ENCODE data around the gene PTPN4. TPM values are rescaled to one million over a fixed set of nuclear protein-coding genes. Genes with fewer than 3 reads are reported as not detected.

Gene PTPN4
- total RNA-seq, 1 experiment from 2014 or later = 69.3 TPM

GRCh38 chr2:119731983-119732382 lies 27.7 kb upstream of the PTPN4 start:
- no peak for DNase-seq (ENCODE audit: low spot score)

DNA sequence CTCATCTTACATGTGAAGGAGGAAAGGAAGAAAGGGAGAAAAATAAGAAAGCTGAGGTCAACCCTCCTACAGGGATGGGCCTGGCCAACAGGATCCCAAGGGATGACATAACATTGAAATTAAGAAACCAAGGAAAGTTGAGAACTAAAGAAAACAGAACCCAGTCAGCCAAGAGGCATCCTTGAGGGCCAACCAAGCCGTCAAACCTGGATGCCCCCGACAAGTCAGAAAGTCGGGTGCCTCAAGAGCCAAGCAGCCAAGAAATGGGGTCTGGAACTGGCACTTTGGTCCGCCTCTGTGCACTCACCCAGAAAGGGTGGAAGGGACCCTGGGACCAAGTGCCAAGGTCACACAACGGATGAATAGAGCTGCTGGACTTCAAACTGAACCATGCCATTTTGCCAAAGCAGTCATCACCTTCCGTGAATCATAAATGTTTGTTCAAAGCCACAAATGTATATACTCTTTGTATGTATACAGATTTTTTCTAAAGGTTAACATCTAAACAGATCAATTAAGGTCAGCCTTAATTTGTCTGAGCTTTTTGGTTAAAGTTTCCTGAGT lies 27.0 kb upstream of the PTPN4 start:
- no peak for DNase-seq (ENCODE audit: low spot score)

- DNase-seq (ENCODE audit: low spot score) = no peak
Measured at GRCh38 chr2:119734047-119734446, 25.7 kb upstream of the PTPN4 start.

DNA sequence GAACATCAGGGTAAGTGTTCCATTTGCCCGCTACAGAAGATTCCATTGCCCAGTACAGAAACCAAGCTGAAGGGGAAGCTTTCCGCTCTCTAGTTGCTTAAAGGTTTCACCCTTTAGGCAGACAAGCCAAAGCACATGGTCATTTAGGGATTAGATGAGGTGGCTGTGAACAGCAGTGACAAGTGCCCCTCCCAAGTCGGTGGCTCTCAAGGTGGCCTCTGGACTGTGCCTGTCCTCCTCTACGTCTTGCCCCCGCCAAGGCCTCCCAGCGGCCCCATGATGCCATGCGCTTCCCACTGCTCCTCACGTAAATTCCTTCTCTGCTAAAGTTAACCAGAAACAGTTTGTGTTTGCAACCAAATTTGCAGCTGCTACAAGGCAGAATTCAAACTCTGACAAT lies 24.2 kb upstream of the PTPN4 start:
- no peak for DNase-seq (ENCODE audit: low spot score)

DNA sequence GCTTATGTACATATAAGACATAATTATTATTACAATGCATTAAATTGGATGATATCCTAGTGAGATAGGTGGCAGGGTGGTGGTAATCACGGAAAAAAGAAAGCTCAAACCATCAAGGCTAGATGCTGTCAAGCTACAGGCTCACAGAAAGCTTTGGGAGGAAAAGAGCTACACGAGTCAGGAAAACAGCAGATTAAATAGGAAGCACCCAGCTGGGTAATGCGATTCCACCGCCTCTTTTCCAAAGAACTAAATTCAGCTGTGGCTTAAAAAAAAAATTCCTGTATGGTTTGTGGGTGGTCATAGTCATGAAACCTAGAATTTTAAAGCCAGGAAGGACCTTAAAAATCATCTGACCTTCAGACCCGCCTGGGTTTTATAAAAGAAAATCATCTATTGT lies 23.7 kb upstream of the PTPN4 start:
- DNase-seq (ENCODE audit: low spot score) = no peak

- no peak for DNase-seq (ENCODE audit: low spot score)
Measured at GRCh38 chr2:119739580-119740255, 20.0 kb upstream of the PTPN4 start.

- no peak for DNase-seq (ENCODE audit: low spot score)
Measured at GRCh38 chr2:119741001-119741400, 18.7 kb upstream of the PTPN4 start.

DNA sequence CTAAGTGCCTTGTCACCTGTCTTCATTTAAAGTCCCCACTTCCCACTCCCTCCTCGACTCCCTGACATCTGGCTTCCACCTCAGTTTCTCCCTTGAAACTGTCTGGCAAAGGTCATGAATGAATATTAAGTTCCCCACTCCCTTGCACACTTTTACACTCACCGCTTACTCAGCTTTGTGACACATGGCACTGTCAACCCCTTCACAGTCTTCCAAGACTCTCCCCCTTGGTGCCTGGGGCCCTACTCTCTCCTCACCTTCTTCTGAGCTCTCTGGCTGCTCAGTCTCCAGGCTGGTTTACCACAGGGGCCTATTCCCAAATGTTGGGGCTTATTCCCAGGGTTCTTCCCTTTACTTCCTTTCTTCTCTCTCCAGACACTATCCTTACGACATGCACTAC lies 17.9 kb upstream of the PTPN4 start:
- no peak for DNase-seq (ENCODE audit: low spot score)

DNA sequence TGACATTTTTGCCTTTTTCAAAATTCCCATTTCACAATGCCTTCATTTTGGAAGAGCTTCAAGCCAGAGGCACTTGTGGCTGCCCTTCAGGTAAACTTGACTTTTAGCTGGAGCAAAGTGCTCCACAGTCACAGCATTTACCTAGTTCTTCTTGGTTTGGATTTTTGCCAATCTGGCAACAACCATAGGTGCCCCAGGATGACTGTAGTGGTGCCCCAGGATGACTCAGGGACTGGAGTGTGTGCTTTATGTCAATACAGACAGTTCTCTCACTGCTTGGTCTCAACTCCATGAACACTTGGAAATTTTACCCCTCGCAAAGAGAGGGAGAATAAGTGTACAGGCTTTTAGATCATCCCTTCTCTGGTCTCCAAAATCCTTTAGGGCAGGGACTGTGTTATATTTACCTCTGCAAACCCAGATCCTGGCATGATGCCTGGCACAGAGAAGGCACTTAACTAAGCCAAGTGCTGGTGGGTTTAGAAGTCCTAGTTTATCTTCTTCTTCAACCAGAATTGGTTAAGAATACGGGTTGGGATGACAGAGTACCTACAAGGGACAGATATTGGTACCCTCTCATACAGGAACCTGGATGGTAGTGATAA lies 15.3 kb upstream of the PTPN4 start:
- peak; percentile 70 for DNase-seq (ENCODE audit: low spot score)

GRCh38 chr2:119745566-119745965 lies 14.2 kb upstream of the PTPN4 start:
- DNase-seq (ENCODE audit: low spot score) = no peak

DNA sequence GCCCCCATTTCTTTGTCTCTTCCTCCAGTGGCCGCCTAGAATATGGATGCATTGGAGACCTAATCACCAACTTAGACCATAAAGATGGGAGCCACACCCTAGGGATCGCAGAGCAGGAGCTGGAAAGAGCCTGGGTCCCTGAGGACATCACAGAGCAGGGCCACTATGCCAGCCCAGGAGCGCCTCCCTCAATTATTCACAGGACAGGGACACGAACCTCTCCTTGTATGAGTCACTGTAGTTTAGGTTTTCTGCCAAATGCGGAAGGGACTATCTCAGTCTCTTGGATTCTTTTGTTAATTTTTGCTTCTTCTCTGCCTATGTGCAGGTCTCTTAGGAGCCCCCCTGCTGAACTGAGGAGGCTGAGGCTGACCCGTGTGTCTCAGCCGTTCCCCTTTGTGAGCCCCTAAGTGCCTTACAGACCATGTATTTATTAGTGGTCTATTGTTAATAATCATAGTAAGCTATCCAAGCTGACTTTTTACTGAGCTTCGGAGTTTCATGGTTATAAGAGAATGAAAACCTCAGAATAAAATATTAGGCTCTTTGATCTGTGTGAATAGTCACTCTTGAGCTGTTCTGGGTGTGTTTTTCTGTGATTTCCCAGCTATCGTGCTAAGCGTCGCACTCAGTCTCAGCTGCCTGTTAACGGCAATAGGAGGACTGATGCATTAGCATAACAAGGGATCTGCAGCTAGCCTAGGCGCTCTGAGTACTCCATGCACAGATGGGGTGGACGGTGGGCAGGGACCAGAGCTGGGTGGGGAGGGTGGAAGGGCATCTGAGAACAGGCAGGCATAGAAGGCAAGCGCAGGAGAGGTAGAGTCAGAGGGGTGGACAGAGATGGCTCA lies 12.7 kb upstream of the PTPN4 start:
- no peak for DNase-seq (ENCODE audit: low spot score)

DNA sequence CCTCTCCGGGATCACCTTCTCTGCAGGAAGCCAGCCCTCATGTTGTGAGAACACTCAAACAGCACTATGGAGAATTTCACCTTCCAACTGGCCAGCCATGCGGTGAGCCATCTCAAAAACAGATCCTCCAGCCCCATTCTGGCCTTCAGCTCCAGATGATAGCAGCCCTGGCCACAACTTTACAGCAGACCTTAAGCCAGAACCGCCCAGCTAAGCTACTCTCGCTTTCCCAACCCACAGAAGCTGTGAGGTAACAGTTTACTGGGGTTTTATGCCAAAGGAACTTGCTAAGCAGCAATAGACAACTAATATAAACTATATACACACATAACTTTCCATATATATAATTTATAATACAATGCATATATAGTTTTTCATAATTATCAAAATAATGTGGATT lies 11.6 kb upstream of the PTPN4 start:
- no peak for DNase-seq (ENCODE audit: low spot score)

- DNase-seq (ENCODE audit: low spot score) = no peak
Measured at GRCh38 chr2:119749477-119750012, 10.2 kb upstream of the PTPN4 start.

DNA sequence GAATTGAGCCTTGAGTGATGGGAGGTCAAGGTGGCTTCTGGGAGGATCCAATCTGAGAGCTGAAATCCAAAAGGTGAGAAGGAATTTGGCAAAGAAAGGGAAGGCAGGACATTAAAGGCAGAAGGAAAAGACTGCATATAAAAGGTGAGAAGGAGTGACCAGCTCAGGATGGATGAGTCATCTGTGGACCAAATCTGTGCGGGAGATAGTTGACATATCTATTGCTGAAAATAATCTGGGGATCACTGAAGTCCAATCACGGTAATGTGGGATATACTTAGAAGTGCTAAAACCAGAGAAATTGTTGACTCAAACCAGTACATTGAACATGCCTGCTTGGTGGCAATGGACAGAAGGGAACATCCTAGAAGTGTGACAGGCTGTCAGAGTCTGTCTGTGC lies 8.0 kb upstream of the PTPN4 start:
- DNase-seq (ENCODE audit: low spot score) = no peak

DNA sequence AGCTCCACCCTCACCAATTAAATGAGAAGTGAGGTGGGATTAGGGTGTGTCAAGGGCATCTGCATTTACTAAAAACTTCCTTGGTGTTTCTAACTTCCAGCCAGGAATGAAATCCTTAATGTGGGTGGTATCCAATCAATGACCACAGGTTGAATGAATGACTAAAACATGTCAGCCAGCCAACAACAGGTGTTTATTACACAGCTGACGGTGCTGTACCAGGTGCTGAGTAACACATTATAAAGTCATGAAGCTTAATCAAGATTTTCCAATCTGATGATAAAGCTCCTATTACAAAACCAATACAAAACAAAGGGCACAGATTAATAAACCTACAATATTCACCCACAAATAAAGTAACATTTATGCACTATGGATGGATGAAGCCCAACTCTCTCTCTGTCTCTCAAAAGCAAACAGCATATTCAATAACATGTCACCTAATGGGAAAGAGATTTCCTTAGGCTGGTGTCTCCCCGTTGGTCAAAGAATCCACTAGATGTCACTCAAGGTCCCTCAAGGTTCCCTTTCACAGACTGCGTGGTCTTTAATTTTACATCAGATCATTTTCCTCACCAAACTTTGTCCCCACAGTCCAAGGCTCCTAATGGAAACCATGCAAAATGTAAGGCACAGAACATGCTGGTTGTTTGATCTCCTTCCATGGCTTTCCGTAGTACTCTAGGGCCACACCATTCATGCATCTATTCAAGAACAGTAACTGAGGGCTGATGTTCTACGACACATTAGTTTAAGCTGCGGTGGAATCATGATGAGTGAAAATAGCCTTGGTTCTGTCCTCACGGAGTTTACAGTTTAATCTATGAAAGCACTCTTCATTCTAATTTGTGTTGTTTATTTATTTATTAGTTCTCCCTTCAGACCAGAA lies 6.4 kb upstream of the PTPN4 start:
- peak; percentile 72 for DNase-seq (ENCODE audit: low spot score)

DNA sequence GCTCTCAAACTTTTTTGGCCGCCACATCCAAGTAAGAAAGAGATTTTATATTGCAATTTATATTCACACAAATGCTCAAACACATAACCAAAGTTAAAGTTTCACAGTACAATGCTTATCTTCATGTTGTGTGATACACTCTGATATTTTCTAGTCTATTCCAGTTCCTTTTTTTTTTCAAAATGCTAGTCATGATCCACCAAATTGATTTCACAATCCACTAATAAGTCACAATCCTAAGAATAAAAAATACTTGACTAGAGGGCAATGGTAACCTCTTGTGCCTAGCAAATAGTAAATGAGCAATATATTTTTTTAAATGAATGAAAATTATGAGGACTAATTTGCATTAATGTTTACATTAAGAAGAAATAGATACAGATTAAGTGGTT lies 5.8 kb upstream of the PTPN4 start:
- DNase-seq (ENCODE audit: low spot score) = no peak

- DNase-seq (ENCODE audit: low spot score) = no peak
Measured at GRCh38 chr2:119755906-119756305, 3.8 kb upstream of the PTPN4 start.

- DNase-seq (ENCODE audit: low spot score) = no peak
Measured at GRCh38 chr2:119756837-119757236, 2.9 kb upstream of the PTPN4 start.

DNA sequence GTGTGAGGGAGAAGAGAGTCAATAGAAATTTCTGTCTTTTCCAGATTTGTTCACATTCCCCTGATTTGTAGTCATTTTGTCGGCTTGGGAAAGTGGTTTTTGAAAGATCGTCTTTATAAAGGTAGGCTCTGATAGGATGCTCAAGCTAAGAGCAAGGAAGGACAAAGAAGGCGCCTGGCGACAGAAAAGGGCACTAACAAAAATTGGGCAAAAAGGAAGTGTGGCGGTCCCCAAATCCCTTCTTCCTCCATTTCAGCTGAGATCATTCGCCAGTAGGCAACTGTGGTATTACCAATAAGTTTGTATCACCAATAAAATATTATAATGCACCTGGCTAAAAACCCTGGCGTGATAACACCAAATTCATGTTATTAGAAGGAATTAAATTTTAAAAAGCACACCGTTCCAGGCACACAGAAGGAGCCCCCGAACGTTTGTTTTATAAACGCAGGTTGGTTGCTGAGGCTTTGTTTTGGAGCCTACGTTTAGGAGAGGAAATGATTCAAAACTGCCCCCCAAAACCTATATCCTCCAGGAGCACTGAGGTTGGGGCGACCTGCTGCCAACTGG lies 756 bp upstream of the PTPN4 start:
- DNase-seq (ENCODE audit: low spot score) = no peak

- DNase-seq (ENCODE audit: low spot score) = peak; percentile 59
Measured at GRCh38 chr2:119760237-119760955, 674 bp downstream of the PTPN4 start.

All from HT-29 (cell line).